Peyer's patch (tissue), 4 donors: ENCODE data around the gene TBCD. TPM values are rescaled to one million over a fixed set of nuclear protein-coding genes. Genes with fewer than 3 reads are reported as not detected.
A peak's percentile ranks its signal among the peaks of the same experiment; 100 is the strongest.

Experiments used
- DNase-seq, 3 donors: peaks; one replicate each; pipeline ENCODE4 v3.0.0-alpha.2; 2017 to 2019
- H3K27ac ChIP-seq, 4 donors: fragments of 200-600 bp; sonication (generic); one replicate each; pipeline ENCODE4 v1.5.1; 2016 to 2019
- H3K27me3 ChIP-seq, 2 donors: fragments of 200-600 bp; sonication (generic); one replicate each; pipeline ENCODE4 v1.5.1; 2019
- H3K36me3 ChIP-seq, 3 donors: fragments of 200-600 bp; sonication (generic); one replicate each; pipeline ENCODE4 v1.5.1; 2016 to 2019
- H3K4me1 ChIP-seq, 4 donors: fragments of 200-600 bp; sonication (generic); one replicate each; pipeline ENCODE4 v1.5.1; 2016 to 2019
- H3K4me3 ChIP-seq, 4 donors: fragments of 200-600 bp; sonication (generic); 1 replicate in 3 of 4; 2 replicates in 1 of 4; pipeline ENCODE4 v1.5.1; 2016 to 2019; ENCODE audit warnings: mild to moderate bottlenecking in 1 of 4
- H3K9me3 ChIP-seq, 4 donors: fragments of 200-600 bp; sonication (generic); one replicate each; pipeline ENCODE4 v1.5.1; 2016 to 2019; ENCODE audit warnings: mild to moderate bottlenecking in 1 of 4
- CTCF ChIP-seq, 6 experiments: fragments of 450-650 bp in 4 of 6; fragments of 200-600 bp in 2 of 6; sonication (generic) in 1 of 6; IDR thresholded peaks; one replicate each; pipeline ENCODE4 v1.5.1; 2017 to 2019; ENCODE audit warnings: antibody characterized with exemption in 6 of 6, mild to moderate bottlenecking in 3 of 6, moderate library complexity in 1 of 6
- POLR2A ChIP-seq, 2 donors: fragments of 450-650 bp; IDR thresholded peaks; one replicate each; pipeline ENCODE4 v1.5.1; 2017; ENCODE audit warnings: antibody characterized with exemption in 2 of 2, mild to moderate bottlenecking in 2 of 2, moderate library complexity in 2 of 2
- total RNA-seq, 4 donors: library from RNA; depleted of rRNA; stranded (reverse); fragments of >200 nt; gene quantifications; one replicate each; pipeline ENCODE4 v1.1.0, GENCODE V29; 2016

The TBCD gene
- total RNA-seq, 4 donors from 2014 or later: 58.7 to 130 (median 74.8) TPM

GRCh38 chr17:82941021-82942001, 189.4 kb downstream of the TBCD start:
- peaks cover 0 to 74% (median 0%) of the 10 kb centered on the region in 3 donors for H3K36me3 ChIP-seq

DNA sequence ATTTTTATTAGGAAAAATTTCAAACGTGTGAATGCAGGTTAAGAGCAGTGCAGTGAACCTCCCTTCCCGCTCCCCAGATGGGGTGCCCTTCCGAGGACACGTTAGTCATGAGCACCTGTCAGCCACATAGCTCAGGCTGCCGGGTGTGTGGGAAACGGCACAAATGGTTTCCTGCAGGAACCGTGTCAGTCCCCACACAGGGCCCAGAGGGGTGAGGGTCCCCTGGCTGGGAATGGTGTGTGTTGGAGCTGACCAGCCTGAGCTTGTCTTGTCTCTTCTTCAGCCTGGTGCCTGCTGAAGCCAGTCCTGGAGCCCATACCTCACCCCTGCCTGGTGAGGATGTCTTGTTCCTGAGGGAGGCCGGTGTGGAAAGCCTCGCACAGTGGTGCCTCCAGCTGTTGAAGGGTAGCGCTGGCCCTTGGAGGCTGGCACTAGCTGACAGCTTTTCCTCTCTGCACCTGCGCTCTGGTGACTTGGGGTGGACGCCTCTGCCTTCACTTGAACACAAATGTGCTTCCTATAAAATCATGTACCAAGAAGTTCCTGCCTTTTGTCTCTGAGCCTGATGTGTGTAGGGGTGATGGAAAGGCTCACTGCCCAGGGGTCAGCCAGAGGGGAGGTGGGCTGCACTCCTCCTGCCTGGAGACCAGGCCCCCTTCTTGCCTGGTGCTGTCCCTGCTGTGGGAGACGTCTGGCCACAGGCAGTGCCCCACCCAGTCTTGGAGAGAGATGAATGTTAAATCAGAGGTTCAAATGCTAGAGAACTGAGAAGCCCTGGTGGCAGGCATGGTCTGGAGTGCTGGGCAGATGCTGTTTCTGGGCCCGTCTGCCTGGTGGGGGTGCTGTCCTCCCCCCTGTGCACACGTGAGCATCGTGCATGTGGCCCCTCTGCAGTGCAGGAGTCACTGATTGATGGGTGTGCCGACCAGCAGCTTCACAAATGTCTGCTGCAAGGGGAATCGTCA, 190.6 kb downstream of the TBCD start:
- Histone ChIP-seq H3K27me3 (no peaks in the 10 kb centered on the region), H3K4me3 (no peak overlapping the region), H3K4me1 (no peaks in the 10 kb centered on the region), H3K27ac (no peak overlapping the region), H3K36me3 (peaks cover 0 to 63% (median 0%) of the 10 kb centered on the region in 3 donors), H3K9me3 (peaks cover 0 to 22% (median 9%) of the 10 kb centered on the region in 4 donors)
- peak in 2 of 3 donors; percentile 23 to 28 for DNase-seq
- no peak for TF ChIP-seq CTCF (IDR thresholded peaks at IDR 0.05)
- no peak for TF ChIP-seq POLR2A (IDR thresholded peaks at IDR 0.05)

More at GRCh38 chr17:82941021-82942001, 189.4 kb downstream of the TBCD start:
- DNase-seq: peak in 2 of 3 donors; percentile 37 to 40
- no peaks in the 10 kb centered on the region for H3K27me3 ChIP-seq
- H3K4me3 ChIP-seq: no peak overlapping the region
- no peak for TF ChIP-seq CTCF (IDR thresholded peaks at IDR 0.05)
- TF ChIP-seq POLR2A (IDR thresholded peaks at IDR 0.05): no peak
- H3K4me1 ChIP-seq: no peaks in the 10 kb centered on the region
- H3K9me3 ChIP-seq: peaks cover 0 to 22% (median 9%) of the 10 kb centered on the region in 4 donors
- H3K27ac ChIP-seq: no peak overlapping the region

GRCh38 chr17:82943339-82943738, 191.5 kb downstream of the TBCD start:
- TF ChIP-seq POLR2A (IDR thresholded peaks at IDR 0.05) (no peak), CTCF (IDR thresholded peaks at IDR 0.05) (no peak)
- DNase-seq: peak in 2 of 3 donors; percentile 36 to 37
- Histone ChIP-seq H3K27ac (no peak overlapping the region), H3K36me3 (peaks cover 0 to 54% (median 0%) of the 10 kb centered on the region in 3 donors), H3K9me3 (peaks cover 0 to 22% (median 9%) of the 10 kb centered on the region in 4 donors), H3K27me3 (no peaks in the 10 kb centered on the region), H3K4me1 (no peaks in the 10 kb centered on the region), H3K4me3 (no peak overlapping the region)

GRCh38 chr17:82943751-82944150, 191.9 kb downstream of the TBCD start:
- H3K9me3 ChIP-seq: peaks cover 0 to 22% (median 9%) of the 10 kb centered on the region in 4 donors
- no peak for TF ChIP-seq CTCF (IDR thresholded peaks at IDR 0.05)
- no peak for TF ChIP-seq POLR2A (IDR thresholded peaks at IDR 0.05)
- H3K27me3 ChIP-seq: no peaks in the 10 kb centered on the region
- H3K27ac ChIP-seq: no peak overlapping the region
- H3K4me1 ChIP-seq: no peaks in the 10 kb centered on the region
- DNase-seq: peak in 2 of 3 donors; percentile 28 to 32
- H3K4me3 ChIP-seq: no peak overlapping the region
- H3K36me3 ChIP-seq: peaks cover 0 to 50% (median 0%) of the 10 kb centered on the region in 3 donors

DNA sequence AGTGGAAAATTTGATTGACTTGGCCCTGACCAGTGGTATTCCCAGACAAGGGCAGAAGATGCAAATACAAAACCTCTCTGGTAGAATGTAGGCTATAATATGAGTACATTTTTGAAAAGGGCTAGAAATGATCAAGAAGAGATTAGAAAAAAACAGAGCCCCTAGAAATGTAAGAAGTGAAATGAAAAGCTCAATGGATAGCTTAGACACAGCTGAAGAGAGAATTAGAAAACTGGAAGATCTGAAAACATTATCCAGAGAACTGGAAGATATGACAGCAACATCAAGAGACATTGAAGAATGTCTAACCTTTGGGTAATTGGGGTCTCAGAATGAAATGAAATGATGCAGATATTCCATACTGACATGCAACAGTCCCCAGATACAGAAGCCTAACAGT, 193.1 kb downstream of the TBCD start:
- Histone ChIP-seq H3K4me1 (no peaks in the 10 kb centered on the region), H3K27me3 (no peaks in the 10 kb centered on the region), H3K36me3 (peaks cover 0 to 40% (median 0%) of the 10 kb centered on the region in 3 donors), H3K9me3 (peaks cover 0 to 22% (median 9%) of the 10 kb centered on the region in 4 donors), H3K4me3 (no peak overlapping the region), H3K27ac (no peak overlapping the region)
- no peak for DNase-seq
- TF ChIP-seq CTCF (IDR thresholded peaks at IDR 0.05) (no peak), POLR2A (IDR thresholded peaks at IDR 0.05) (no peak)
